ENCODE results near the gene IFNLR1.

Gene IFNLR1

DNA sequence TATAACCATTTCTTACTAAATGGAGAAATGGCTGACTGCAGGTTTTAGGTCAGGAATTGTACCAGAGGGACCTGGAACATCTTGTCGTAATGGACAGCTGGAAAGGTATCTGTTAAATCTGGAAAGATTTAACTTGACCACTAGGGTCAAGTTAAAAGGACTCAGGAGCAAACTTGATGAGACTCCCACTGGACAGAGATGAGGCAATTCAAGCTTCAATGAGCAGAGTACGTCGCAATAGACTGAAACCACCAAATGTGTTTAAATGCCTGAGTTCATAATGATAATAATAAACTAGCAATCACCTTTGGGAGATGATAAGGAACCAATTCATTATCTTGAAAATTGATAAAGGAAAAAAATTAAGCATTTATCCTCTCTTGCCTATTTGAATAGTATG, 8.7 kb downstream of the IFNLR1 start:
- no peak for DNase-seq (ENCODE audit: low read depth in 3 of 3, low spot score in 1 of 3)

- no peak for DNase-seq (ENCODE audit: low read depth in 3 of 3, low spot score in 1 of 3)
Observed at GRCh38 chr1:24177161-24177560, 9.9 kb downstream of the IFNLR1 start.

- no peak for DNase-seq (ENCODE audit: low read depth in 3 of 3, low spot score in 1 of 3)
Observed at GRCh38 chr1:24175033-24175755, 11.9 kb downstream of the IFNLR1 start.

DNA sequence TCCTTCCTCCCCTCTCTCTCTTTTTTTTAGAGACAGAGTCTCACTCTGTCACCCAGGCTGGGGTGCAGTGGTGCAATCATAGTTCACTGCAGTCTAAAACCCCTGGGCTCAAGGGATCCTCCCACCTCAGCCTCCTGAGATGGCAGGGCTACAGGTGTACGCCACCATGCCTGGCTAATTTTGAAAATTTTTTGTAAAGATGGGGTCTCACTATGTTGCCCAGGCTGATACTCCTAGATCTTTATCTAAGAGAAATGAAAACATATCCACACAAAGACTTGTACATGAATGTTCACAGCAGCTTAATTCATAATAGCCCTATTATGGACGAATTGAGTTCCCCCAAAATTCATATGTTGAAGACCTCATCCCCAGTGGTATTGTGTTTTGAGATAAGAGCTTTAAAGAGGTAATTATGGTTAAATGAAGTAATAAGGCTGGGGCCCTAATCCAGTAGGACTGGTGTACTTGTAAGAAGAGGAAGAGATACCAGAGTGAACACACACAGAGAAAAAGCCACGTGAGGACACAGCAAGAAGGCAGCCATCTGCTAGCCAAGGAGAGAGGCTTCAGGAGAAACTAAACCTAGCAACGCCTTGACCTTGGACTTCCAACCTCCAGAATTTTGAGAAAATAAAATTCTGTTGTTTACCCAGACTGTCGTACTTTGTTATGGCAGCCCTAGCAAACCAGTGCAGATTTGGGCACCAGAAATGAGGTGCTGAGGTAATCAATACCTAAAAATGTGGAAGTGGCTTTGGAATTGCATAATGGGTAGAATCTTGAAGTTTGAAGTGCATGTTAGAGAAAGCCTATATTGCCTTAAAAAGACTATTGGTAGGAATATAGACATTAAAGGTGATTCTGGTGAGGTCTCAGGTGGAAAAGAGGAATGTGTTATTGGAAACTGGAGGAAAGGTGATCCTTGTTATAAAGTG, 13.2 kb downstream of the IFNLR1 start:
- DNase-seq (ENCODE audit: low read depth in 3 of 3, low spot score in 1 of 3), result no peak

DNA sequence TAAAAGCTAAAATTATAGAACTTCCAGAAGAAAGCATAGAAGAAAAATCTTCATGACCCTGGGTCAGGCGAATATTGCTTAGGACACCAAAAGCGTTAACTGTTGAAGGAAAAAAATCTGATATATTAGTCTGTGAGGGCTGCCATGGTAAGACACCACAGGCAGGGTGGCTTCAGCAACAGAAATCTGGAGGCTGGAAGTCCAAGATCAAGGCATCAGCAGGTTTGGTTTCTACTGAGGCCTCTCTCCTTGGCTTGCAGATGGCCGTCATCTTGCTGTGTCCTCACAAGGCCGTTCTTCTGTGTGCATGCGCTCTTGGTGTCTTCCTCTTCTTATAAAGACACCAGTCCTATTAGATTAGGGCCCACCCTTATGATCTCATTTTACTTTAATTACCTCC, 14.5 kb downstream of the IFNLR1 start:
- DNase-seq (ENCODE audit: low read depth in 3 of 3, low spot score in 1 of 3), result no peak

GRCh38 chr1:24169286-24169685, 17.8 kb downstream of the IFNLR1 start:
- no peak for DNase-seq (ENCODE audit: low read depth in 3 of 3, low spot score in 1 of 3)

GRCh38 chr1:24168245-24168644, 18.8 kb downstream of the IFNLR1 start:
- no peak for DNase-seq (ENCODE audit: low read depth in 3 of 3, low spot score in 1 of 3)

DNA sequence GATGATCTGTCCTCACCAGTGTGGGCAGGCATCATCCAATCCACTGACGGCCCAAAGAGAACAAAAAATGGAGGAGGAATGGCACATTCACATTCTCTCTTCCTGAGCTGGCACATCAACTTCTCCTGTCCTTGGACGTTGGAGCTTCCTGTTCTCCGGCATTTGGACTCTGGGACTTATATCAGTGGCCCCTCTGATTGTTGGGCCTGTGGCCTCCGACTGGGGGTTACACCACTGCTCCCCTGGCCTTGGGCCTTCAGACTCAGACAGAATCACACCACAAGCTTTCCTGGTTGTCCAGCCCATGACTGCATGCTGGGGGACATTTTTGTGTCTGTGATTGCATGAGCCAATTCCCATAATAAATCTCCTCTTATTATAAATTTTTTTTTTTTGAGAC, 20.1 kb downstream of the IFNLR1 start:
- no peak for DNase-seq (ENCODE audit: low read depth in 3 of 3, low spot score in 1 of 3)

DNA sequence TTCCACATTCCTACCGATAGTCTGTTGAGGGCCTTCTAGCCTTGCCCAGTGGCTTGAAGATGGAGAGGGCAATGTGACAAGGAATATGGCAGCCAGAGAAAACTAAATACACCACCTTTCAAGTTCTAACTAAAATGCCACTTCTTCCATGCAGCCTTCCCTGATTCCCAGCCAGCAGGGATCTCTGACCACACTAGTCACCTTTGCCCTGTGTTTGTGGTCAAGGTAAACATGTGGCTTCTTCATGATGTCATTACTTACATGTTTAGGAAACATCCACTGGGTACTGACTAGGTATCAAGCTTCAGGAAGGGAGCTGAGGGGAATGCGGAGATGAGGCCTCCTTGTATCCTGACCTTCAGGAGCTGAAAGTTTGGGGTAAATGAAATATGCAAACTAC, 21.6 kb downstream of the IFNLR1 start:
- DNase-seq (ENCODE audit: low read depth in 3 of 3, low spot score in 1 of 3), result no peak

DNA sequence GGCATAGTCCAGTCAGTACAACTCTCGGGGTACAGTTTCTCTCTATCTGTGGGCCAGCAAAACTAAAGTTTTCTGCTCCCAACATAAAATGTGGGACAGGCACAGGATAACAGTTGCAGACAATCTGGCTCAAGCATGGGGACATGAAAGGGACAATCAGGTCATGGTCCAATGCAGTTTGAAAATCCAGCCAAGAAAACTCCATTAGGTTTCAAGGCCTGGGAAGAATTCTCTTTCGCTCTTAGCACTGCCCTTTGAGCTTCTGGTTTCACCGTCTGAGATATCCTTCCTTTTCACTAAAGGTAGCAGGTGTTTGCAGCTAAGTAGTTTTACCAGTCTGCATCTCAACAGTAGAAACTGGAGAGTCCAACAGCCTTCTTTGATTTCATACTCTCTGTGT, 23.1 kb downstream of the IFNLR1 start:
- no peak for DNase-seq (ENCODE audit: low read depth in 3 of 3, low spot score in 1 of 3)

GRCh38 chr1:24162201-24162600, 24.9 kb downstream of the IFNLR1 start:
- DNase-seq (ENCODE audit: low read depth in 3 of 3, low spot score in 1 of 3), result no peak

DNA sequence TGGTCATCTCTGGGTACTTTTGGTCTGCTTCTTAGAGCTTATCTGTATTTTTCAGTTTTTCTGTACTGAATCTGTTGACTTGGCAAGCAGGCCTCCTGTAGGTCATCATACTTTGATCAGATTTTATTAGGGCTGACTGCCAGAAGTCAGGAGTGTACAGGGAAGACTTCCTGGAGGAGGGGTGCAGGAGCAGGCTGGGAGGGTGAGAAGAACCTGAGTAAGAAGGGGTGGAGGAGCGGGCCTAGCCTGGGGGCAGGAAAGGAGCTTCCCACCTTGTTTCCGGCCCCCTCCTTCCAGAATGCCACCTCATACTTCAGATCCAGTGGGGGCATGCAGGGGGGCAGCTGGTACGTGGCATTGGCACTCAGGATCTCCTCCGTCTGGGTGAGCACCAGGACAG, 25.8 kb downstream of the IFNLR1 start:
- no peak for DNase-seq (ENCODE audit: low read depth in 3 of 3, low spot score in 1 of 3)

DNA sequence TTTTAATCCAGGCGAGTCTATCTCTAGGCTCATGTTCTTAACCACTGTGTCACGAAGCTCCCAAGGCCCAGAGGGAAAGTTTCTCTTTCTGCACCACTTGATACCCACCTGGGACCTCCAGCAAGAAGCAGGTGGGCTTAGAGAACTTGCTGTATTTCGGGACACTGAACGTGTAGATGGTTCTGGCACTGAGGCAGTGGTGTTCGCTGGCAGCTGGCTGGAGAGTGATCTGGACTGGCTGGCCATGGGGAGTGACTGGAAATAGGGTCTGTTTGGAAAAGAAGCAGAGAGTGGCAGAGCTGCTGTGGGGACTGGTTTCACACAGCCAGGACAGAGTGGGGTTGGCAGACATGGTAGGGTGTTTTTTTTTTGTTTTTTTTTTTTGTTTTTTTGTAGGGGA, 27.7 kb downstream of the IFNLR1 start:
- no peak for DNase-seq (ENCODE audit: low read depth in 3 of 3, low spot score in 1 of 3)

GRCh38 chr1:24157918-24158481, 29.1 kb downstream of the IFNLR1 start:
- no peak for DNase-seq (ENCODE audit: low read depth in 3 of 3, low spot score in 1 of 3)

- no peak for DNase-seq (ENCODE audit: low read depth in 3 of 3, low spot score in 1 of 3)
Observed at GRCh38 chr1:24156542-24157260, 30.4 kb downstream of the IFNLR1 start.

DNA sequence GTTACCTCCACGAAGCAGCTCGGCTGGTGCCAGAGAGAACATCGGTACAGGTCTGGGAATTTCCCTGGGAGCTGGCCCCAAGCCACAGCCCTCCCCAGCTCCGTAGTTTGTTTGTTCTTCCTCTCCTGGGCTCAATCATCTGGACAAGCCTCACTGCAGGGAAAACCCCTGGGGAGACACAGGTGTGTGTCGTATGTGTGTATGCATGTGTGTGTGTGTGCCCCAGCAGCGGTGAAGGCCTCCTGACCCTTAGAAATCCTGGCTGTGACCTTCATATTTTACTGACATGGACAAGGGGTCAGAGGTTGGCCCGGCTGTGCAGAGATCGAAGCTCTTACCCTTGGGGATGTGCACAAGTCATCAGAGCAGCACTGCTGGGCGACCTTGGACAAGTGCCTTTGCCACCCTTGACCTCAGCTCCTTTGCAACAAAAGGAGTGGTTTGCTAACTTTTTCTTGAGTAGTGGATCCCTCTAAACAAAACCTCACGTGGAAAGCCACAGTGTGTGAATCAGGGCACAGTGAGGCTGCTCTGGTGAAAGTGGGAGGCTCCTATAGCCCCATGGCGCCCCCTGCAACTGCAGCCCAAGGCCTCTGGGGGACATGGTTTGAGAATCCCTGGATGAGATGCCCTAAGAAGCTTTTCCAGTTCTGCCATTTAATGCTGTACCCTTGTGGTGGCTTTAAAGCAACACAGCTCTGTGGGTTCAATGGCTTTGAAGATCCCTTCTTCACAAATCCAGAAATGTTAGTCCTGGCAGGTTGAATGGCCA, 31.9 kb downstream of the IFNLR1 start:
- no peak for DNase-seq (ENCODE audit: low read depth in 3 of 3, low spot score in 1 of 3)

GRCh38 chr1:24154215-24154614, 32.9 kb downstream of the IFNLR1 start:
- no peak for DNase-seq (ENCODE audit: low read depth in 3 of 3, low spot score in 1 of 3)

DNA sequence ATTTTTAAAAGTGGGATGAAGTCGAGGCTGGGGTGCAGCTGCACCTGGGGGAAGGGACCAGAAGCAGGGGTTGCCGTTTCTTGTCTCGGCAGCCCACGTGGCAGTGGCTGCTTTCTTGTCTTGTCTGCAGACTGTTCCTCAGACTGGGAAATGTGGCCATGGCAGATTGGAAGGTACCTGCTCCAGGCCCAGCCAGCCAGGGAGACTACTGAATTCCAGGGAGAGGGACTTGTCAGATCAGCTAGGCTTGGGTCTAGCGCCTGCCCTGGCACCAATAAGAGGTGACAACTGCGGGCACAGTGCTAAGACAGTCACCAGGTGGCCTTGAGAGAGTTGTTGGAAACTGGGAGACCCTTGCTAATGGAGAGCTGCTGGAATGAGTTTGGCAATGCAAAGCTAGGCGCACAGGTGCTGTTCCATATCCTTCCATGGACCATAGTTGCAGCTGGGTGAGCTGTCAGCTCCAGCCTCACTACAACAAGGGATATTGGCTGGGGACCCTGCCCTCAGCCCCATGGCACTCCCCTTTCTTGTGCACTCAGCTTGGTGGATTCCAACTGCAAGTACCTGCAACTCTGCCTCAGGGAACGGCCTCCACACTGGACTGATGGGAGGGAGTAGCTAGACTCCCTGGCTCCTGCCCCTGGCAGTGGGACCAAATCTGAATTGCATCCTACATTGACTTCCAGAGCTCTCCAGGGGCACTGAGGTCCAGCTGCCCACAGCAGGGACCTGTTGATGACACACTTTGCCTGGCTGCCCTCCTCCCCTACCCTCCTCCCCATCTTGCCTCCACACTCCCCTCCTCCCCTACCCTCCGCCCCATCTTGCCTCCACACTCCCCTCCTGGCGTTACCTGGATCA, 34.2 kb downstream of the IFNLR1 start:
- no peak for DNase-seq (ENCODE audit: low read depth in 3 of 3, low spot score in 1 of 3)

- DNase-seq (ENCODE audit: low read depth in 3 of 3, low spot score in 1 of 3), result no peak
Observed at GRCh38 chr1:24151175-24151533, 35.9 kb downstream of the IFNLR1 start.
